Measurements from ENCODE around the gene DUSP5. TPM values are rescaled to one million over a fixed set of nuclear protein-coding genes. Genes with fewer than 3 reads are reported as not detected.

Gene DUSP5
- total and polyA plus RNA-seq, 7 donors = 1.2 to 77.5 (median 2.1) TPM

DNA sequence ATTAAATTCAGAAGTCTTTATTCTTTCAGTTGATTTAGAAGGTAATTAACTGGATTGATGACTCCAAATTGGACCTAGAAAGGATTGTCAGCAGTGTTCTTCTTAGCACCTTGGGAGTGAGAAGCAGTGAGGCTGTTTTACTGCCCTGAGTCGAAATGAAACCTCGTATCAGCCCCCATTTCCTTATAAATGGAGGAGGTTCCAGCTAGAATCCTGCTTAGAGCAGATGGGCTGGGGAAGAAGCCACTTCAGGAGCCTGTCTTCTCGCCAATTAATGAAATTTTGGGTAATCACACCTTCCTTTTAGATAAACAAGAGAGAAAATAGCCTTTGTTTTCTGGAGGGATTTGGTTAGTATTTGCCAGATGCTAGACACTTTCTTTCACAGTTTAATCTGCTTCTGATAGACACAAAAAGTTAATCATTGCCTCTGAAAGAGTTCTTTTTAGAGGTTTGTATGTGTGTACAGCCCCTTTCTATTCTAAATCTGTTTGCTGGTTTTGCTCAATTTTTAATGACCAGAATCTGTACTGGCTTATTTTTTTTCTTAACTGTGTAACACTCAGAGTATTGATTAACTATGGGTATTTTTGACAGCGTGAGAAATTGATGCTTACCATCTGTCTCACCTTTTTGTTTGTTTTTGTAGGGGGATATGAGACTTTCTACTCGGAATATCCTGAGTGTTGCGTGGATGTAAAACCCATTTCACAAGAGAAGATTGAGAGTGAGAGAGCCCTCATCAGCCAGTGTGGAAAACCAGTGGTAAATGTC, 4.6 kb downstream of the DUSP5 start:
- WGBS, 3 donors = 60 to 70% (median 63%) methylated on average over 6 of the region's 6 CpGs
- Histone ChIP-seq H3K9me3 (no peaks in the 10 kb centered on the region), H3K36me3 (ENCODE audit: insufficient read depth in 1 of 2, low read depth in 1 of 2) (no peaks in the 10 kb centered on the region), H3K27ac (no peak overlapping the region), H3K27me3 (ENCODE audit: insufficient read depth in 3 of 3, low read length in 2 of 3) (peaks cover 0 to 19% (median 2%) of the 10 kb centered on the region in 3 donors), H3K4me3 (no peak overlapping the region), H3K4me1 (peaks cover 35% of the 10 kb centered on the region)
- DNase-seq (no peak), ATAC-seq (no peak)
- TF ChIP-seq CTCF (IDR thresholded peaks at IDR 0.05) = no peak
- intact Hi-C loops (cut with DNase I) = no loop called here

GRCh38 chr10:110502851-110503301, 5.2 kb downstream of the DUSP5 start:
- 0 to 10% (median 9%) methylated on average over 3 of the region's 3 CpGs for WGBS, 3 donors
- ATAC-seq = no peak
- TF ChIP-seq CTCF (IDR thresholded peaks at IDR 0.05) = no peak
- H3K27me3 ChIP-seq (ENCODE audit: insufficient read depth in 3 of 3, low read length in 2 of 3) = peaks cover 0 to 19% (median 2%) of the 10 kb centered on the region in 3 donors
- no peak overlapping the region for H3K4me3 ChIP-seq
- intact Hi-C loops (cut with DNase I) = no loop called here
- no peak for DNase-seq
- no peak overlapping the region for H3K27ac ChIP-seq
- H3K4me1 ChIP-seq = peaks cover 34% of the 10 kb centered on the region
- H3K36me3 ChIP-seq (ENCODE audit: insufficient read depth in 1 of 2, low read depth in 1 of 2) = no peaks in the 10 kb centered on the region
- H3K9me3 ChIP-seq = no peaks in the 10 kb centered on the region

DNA sequence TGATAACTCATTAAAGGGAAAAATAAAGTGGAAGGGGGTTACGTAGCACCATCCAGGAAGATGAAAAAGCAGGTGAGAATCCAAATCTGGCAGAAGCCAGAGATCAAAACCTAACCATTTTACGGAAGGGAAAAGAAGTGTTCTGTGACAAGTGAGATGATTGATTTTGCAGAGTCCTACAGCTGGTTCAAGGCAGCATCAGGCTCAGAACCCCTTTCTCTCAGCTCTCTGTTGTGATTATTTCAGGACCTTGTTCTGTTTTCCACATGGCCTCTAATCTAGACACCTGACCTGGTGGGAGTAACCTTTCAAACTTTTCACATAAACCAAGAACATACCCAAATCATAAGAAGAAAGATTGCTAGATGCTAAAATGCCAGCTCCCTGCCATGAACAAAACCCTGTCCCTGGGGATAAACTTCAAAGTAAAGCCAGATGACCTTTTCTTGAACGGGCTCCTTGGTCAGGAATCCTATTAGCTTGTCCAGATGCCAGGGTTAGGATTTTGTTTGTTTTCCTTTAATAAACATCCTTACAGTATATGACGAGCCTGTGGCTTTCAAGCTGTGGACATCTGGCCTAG, 5.9 kb downstream of the DUSP5 start:
- peak overlapping the region; percentile 27 for H3K27ac ChIP-seq
- peaks cover 0 to 4% of the 10 kb centered on the region in 2 donors for H3K36me3 ChIP-seq (ENCODE audit: insufficient read depth in 1 of 2, low read depth in 1 of 2)
- peaks cover 34% of the 10 kb centered on the region for H3K4me1 ChIP-seq
- ATAC-seq (no peak), DNase-seq (no peak)
- peaks cover 0 to 12% (median 2%) of the 10 kb centered on the region in 3 donors for H3K27me3 ChIP-seq (ENCODE audit: insufficient read depth in 3 of 3, low read length in 2 of 3)
- intact Hi-C loops (cut with DNase I) = no loop called here
- 52 to 67% (median 60%) methylated on average over 4 of the region's 4 CpGs for WGBS, 3 donors
- no peak overlapping the region for H3K4me3 ChIP-seq
- TF ChIP-seq CTCF (IDR thresholded peaks at IDR 0.05) = no peak
- no peaks in the 10 kb centered on the region for H3K9me3 ChIP-seq

- intact Hi-C loops (cut with DNase I) = no loop called here
- 57 to 65% (median 58%) methylated on average over 4 of the region's 4 CpGs for WGBS, 3 donors
- Histone ChIP-seq H3K4me1 (peaks cover 31% of the 10 kb centered on the region), H3K36me3 (ENCODE audit: insufficient read depth in 1 of 2, low read depth in 1 of 2) (peaks cover 0 to 4% of the 10 kb centered on the region in 2 donors), H3K27me3 (ENCODE audit: insufficient read depth in 3 of 3, low read length in 2 of 3) (peaks cover 0 to 6% (median 2%) of the 10 kb centered on the region in 3 donors), H3K9me3 (no peaks in the 10 kb centered on the region), H3K4me3 (no peak overlapping the region), H3K27ac (peak overlapping the region; percentile 24)
- no peak for TF ChIP-seq CTCF (IDR thresholded peaks at IDR 0.05)
- ATAC-seq (peak in 2 of 4 donors; percentile 25 to 41), DNase-seq (peak in 1 of 2 donors; percentile 36)
Measured at GRCh38 chr10:110504111-110504735, 6.5 kb downstream of the DUSP5 start.
